Kidney capillary endothelial cell (primary cell): ENCODE measurements around the gene OAT.
A peak's percentile ranks its signal among the peaks of the same experiment; 100 is the strongest.
"Not testable (repeated sequence)": the region's sequence is repeated elsewhere in the genome, so short reads cannot be mapped to it uniquely, and the experiment has no call there.

Experiments
- DNase-seq: peaks from one replicate; pipeline ENCODE4 v3.0.0-alpha.2; 2018; ENCODE audit warnings: low spot score

Gene OAT

GRCh38 chr10:124447751-124448466 lies 29.2 kb upstream of the OAT start:
- no peak for DNase-seq

- no peak for DNase-seq
Observed at GRCh38 chr10:124446830-124447750, 28.4 kb upstream of the OAT start.

- not testable (repeated sequence) for DNase-seq
Observed at GRCh38 chr10:124441694-124442093, 23.0 kb upstream of the OAT start.

GRCh38 chr10:124436191-124436638 lies 17.5 kb upstream of the OAT start:
- DNase-seq, result no peak

- DNase-seq, result not testable (repeated sequence)
Observed at GRCh38 chr10:124435683-124436082, 17.0 kb upstream of the OAT start.

- DNase-seq, result no peak
Observed at GRCh38 chr10:124433461-124433860, 14.7 kb upstream of the OAT start.

GRCh38 chr10:124430077-124430476 lies 11.4 kb upstream of the OAT start:
- DNase-seq, result no peak

- no peak for DNase-seq
Observed at GRCh38 chr10:124429576-124429975, 10.9 kb upstream of the OAT start.

- DNase-seq, result no peak
Observed at GRCh38 chr10:124428207-124428777, 9.6 kb upstream of the OAT start.

- DNase-seq, result no peak
Observed at GRCh38 chr10:124425227-124425962, 6.7 kb upstream of the OAT start.

GRCh38 chr10:124423813-124424212 lies 5.1 kb upstream of the OAT start:
- no peak for DNase-seq

GRCh38 chr10:124422742-124423141 lies 4.0 kb upstream of the OAT start:
- no peak for DNase-seq

- no peak for DNase-seq
Observed at GRCh38 chr10:124420254-124420653, 1.5 kb upstream of the OAT start.

- no peak for DNase-seq
Observed at GRCh38 chr10:124419635-124420034, 912 bp upstream of the OAT start.

- peak; percentile 50 for DNase-seq
Observed at GRCh38 chr10:124417895-124418725, 613 bp downstream of the OAT start.

- no peak for DNase-seq
Observed at GRCh38 chr10:124416733-124417132, 2.0 kb downstream of the OAT start.

GRCh38 chr10:124415210-124415609 lies 3.5 kb downstream of the OAT start:
- DNase-seq, result no peak

GRCh38 chr10:124414076-124414475 lies 4.6 kb downstream of the OAT start:
- no peak for DNase-seq

GRCh38 chr10:124409696-124410095 lies 9.0 kb downstream of the OAT start:
- no peak for DNase-seq

GRCh38 chr10:124408357-124408756 lies 10.4 kb downstream of the OAT start:
- DNase-seq, result no peak

GRCh38 chr10:124407456-124407855 lies 11.3 kb downstream of the OAT start:
- no peak for DNase-seq
